Measurements from ENCODE around the gene PGM2L1.

GRCh38 chr11:74400606-74401005, 2.4 kb upstream of the PGM2L1 start:
- no peak for TF ChIP-seq JUN (CRISPR knock-in tag; IDR thresholded peaks at IDR 0.05)
- TF ChIP-seq KDM5A (IDR thresholded peaks at IDR 0.05; ENCODE audit: borderline replicate concordance, low read length), result no peak
- TF ChIP-seq JUND (CRISPR knock-in tag; IDR thresholded peaks at IDR 0.05), result no peak
- no peak for TF ChIP-seq CTCF (CRISPR knock-in tag; IDR thresholded peaks at IDR 0.05)
- TF ChIP-seq FOXJ3 (CRISPR knock-in tag; IDR thresholded peaks at IDR 0.05; ENCODE audit: borderline replicate concordance), result no peak
- TF ChIP-seq POLR2AphosphoS5 (IDR thresholded peaks at IDR 0.05; ENCODE audit: low read depth, low read length), result no peak
- no peak for TF ChIP-seq SMAD9 (CRISPR knock-in tag; IDR thresholded peaks at IDR 0.05)
- no peak for TF ChIP-seq ZNF335 (CRISPR knock-in tag; IDR thresholded peaks at IDR 0.05)
- no peak for TF ChIP-seq HCFC1 (IDR thresholded peaks at IDR 0.05; ENCODE audit: low read depth, low read length)
- no peak for TF ChIP-seq ZBTB8A (CRISPR knock-in tag; IDR thresholded peaks at IDR 0.05; ENCODE audit: borderline replicate concordance, low read depth)
